HepG2 (cell line): Measurements from ENCODE around the gene ZCCHC24. TPM values are rescaled to one million over a fixed set of nuclear protein-coding genes. Genes with fewer than 3 reads are reported as not detected.

Experiments
- ARID2 ChIP-seq: sonication (generic); formaldehyde crosslinking; IDR thresholded peaks from 2 replicates; pipeline ENCODE4 v1.8.1; 2022; ENCODE audit warnings: mild to moderate bottlenecking, missing genetic modification reagents, borderline replicate concordance
- ARNTL ChIP-seq: sonication (generic); formaldehyde crosslinking; IDR thresholded peaks from 2 replicates; pipeline ENCODE4 v1.4.0; 2020; ENCODE audit warnings: mild to moderate bottlenecking, missing genetic modification reagents
- ATRX ChIP-seq: sonication (generic); formaldehyde crosslinking; IDR thresholded peaks from 2 replicates; pipeline ENCODE4 v1.4.0; 2020; ENCODE audit warnings: missing genetic modification reagents, borderline replicate concordance
- E2F5 ChIP-seq: sonication (generic); formaldehyde crosslinking; conservative IDR thresholded peaks from 2 replicates; pipeline ENCODE4 v1.4.0; 2020; ENCODE audit warnings: missing genetic modification reagents
- FOXO4 ChIP-seq: sonication (generic); formaldehyde crosslinking; conservative IDR thresholded peaks from 2 replicates; pipeline ENCODE4 v1.8.1; 2023; ENCODE audit warnings: missing genetic modification reagents
- HMG20A ChIP-seq: IDR thresholded peaks from 2 replicates; pipeline ENCODE4 v1.6.1; 2016; ENCODE audit warnings: borderline replicate concordance
- MNT ChIP-seq: fragments of 450-650 bp; IDR thresholded peaks from 2 replicates; pipeline ENCODE4 v1.6.1; 2016
- PAXIP1 ChIP-seq: sonication (generic); formaldehyde crosslinking; conservative IDR thresholded peaks from 2 replicates; pipeline ENCODE4 v1.4.0; 2020; ENCODE audit warnings: mild to moderate bottlenecking, missing genetic modification reagents, moderate library complexity
- RAD21 ChIP-seq: fragments of 450-650 bp; formaldehyde crosslinking; IDR thresholded peaks from 2 replicates; pipeline ENCODE4 v1.5.0; 2020; ENCODE audit warnings: mild to moderate bottlenecking
- TGIF2 ChIP-seq: IDR thresholded peaks from 2 replicates; pipeline ENCODE4 v1.6.1; 2016; ENCODE audit warnings: control low read depth, missing compliant biosample characterization
- ZNF142 ChIP-seq: sonication (generic); formaldehyde crosslinking; IDR thresholded peaks from 2 replicates; pipeline ENCODE4 v1.4.0; 2020; ENCODE audit warnings: missing genetic modification reagents
- ZNF326 ChIP-seq: sonication (generic); formaldehyde crosslinking; IDR thresholded peaks from 2 replicates; pipeline ENCODE4 v1.4.0; 2020; ENCODE audit warnings: missing genetic modification reagents, borderline replicate concordance
- ZNF335 ChIP-seq: sonication (generic); formaldehyde crosslinking; IDR thresholded peaks from 2 replicates; pipeline ENCODE4 v1.4.0; 2020; ENCODE audit warnings: missing genetic modification reagents
- ZNF720 ChIP-seq: sonication (generic); formaldehyde crosslinking; IDR thresholded peaks from 2 replicates; pipeline ENCODE4 v1.4.0; 2020; ENCODE audit warnings: missing genetic modification reagents
- ZSCAN25 ChIP-seq: sonication (generic); formaldehyde crosslinking; IDR thresholded peaks from 2 replicates; pipeline ENCODE4 v1.8.0; 2022; ENCODE audit warnings: mild to moderate bottlenecking, missing genetic modification reagents
- polyA plus RNA-seq, 8 experiments: library from polyadenylated mRNA; depleted of rRNA in 3 of 8; stranded (reverse) in 7 of 8; unstranded in 1 of 8; fragments of >200 nt; fragmentation: Illumina TruSeq in 4 of 8; extraction: Trizol in 4 of 8; gene quantifications; 2 replicates each; pipeline versions ENCODE4 v1.2.1 to v1.2.3, GENCODE V29; 2011 to 2016; ENCODE audit warnings: low read depth in 4 of 8, missing spikeins in 1 of 8, mixed read lengths in 1 of 8; ENCODE audit not compliant: insufficient read depth in 1 of 8
- total RNA-seq, 5 experiments: library from RNA; depleted of rRNA; stranded (reverse); fragments of >200 nt; fragmentation: Illumina TruSeq; extraction: Trizol; gene quantifications; 2 replicates each; pipeline ENCODE4 v1.2.3, GENCODE V29; 2016; ENCODE audit warnings: low read depth in 1 of 5

ZCCHC24 gene
- total and polyA plus RNA-seq, 2 of the 13 experiments (the other 11 are each of a cell fraction or from before 2014, with no cell fraction given) = 3.1 to 7.9 TPM

GRCh38 chr10:79380125-79380945, 65.1 kb downstream of the ZCCHC24 start (continued):
- TF ChIP-seq ZNF142 (CRISPR knock-in tag) = 0 out of 2 replicates have a peak, but pooled peaks have one; percentile 5
- TF ChIP-seq RAD21 (CRISPR knock-in tag) = no peak
- peak; percentile 65 for TF ChIP-seq ZSCAN25 (CRISPR knock-in tag)
- peak; percentile 98 for TF ChIP-seq PAXIP1 (CRISPR knock-in tag)
- TF ChIP-seq ZNF326 (CRISPR knock-in tag) = no peak
- peak; percentile 68 for TF ChIP-seq TGIF2
- TF ChIP-seq ARNTL (CRISPR knock-in tag) = peak; percentile 70; the same call in 1 of the 2 replicates
- peak; percentile 65 for TF ChIP-seq MNT
- no peak for TF ChIP-seq ARID2 (CRISPR knock-in tag)
- TF ChIP-seq FOXO4 (CRISPR knock-in tag) = no peak
- no peak for TF ChIP-seq E2F5
- peak; percentile 33; the same call in 1 of the 2 replicates for TF ChIP-seq HMG20A (CRISPR knock-in tag)
- no peak for TF ChIP-seq ATRX
- no peak; the same call in 1 of the 2 replicates for TF ChIP-seq ZNF335 (CRISPR knock-in tag)
- TF ChIP-seq ZNF720 (CRISPR knock-in tag) = no peak
